NCI-H345 treated with DMSO at 0.1 percent for 48 hours (cell line): ENCODE data around the gene KCNK15.
A peak's percentile ranks its signal among the peaks of the same experiment; 100 is the strongest.

Source experiments
- DNase-seq: peaks from one replicate; lab custom pipeline; 2025; ENCODE audit not compliant: unreplicated experiment; lab: John Stamatoyannopoulos, UW

KCNK15 gene

GRCh38 chr20:44735816-44736169, 9.9 kb upstream of the KCNK15 start:
- no peak for DNase-seq

DNA sequence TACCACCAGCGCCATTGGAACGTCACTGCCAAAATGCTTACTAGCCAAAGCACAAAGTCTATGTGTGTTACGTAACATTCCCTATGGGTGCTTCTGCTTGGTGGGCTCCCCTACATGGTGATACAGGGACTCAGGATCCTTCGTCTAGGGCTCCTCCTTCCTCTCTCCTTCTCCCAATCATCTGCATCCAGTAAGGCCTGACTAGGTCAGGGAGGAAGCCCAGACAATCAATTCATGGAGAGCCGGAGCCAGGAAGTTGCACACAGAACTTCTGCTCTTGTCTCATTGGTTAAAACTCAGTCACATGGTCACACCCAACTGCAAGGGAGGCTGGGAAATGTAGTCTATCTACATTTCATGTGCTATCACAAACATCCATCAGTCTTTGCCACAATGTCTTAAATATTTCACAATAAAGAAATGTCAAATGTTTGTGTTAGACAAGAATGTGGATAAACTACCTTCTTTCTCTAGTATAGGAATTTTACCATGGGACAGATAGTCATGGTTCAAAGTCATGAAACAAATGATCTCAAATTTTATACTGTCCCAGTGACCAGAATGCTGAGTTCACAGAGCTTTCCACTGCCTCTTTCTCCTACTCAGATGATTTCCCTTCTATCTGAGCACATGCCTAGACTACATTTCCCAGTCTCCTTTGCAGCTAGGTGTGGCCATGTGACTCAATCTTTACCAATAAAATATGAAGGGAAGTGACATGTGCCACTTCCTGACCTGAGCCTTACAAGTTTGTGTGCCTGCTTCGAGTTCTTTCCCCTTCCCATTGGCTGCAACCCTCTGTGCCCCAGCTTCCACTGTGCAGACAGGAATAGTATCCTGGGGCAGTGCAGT, 9.3 kb upstream of the KCNK15 start:
- no peak for DNase-seq

- DNase-seq: no peak
Observed at GRCh38 chr20:44737116-44737515, 8.5 kb upstream of the KCNK15 start.

- peak; percentile 66 for DNase-seq
Observed at GRCh38 chr20:44738813-44739477, 6.7 kb upstream of the KCNK15 start.

GRCh38 chr20:44739942-44740341, 5.7 kb upstream of the KCNK15 start:
- DNase-seq: no peak

- DNase-seq: no peak
Observed at GRCh38 chr20:44742304-44743079, 3.2 kb upstream of the KCNK15 start.

- no peak for DNase-seq
Observed at GRCh38 chr20:44743080-44743701, 2.5 kb upstream of the KCNK15 start.

DNA sequence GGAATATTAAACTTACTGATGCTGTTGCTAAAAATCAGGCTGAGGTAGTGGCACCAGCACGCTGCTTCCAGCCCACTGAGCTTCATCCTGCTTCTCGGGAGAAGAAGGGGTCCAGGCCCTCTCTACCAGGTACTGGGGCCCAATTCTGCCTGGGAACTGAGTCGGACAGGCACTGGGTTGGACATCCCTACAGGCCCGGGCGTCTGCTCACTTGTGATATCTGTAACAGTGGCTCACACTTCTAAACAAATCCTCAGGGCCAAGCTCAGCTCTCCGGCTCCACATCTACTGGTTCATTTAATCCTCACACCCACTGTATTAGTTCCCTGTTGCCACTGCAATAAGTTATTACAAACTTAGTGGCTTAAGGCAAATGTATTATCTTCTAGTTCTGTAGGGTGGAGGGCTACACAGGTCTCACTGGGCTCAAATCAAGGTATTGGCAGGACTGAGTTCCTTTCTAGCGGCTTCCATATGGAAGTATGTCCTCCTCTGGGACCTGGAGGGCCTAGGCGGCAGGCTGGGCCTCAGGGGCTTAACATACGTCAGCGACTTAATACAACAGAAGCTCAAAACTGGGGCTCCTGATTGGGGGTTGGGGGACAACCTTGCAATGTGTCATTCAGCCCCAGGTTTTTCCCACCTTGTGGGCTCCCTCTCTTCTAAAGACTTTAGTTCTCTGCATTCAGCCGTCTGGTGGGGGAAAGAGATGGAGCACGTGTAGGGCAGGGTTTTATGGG, 1.6 kb upstream of the KCNK15 start:
- no peak for DNase-seq

DNA sequence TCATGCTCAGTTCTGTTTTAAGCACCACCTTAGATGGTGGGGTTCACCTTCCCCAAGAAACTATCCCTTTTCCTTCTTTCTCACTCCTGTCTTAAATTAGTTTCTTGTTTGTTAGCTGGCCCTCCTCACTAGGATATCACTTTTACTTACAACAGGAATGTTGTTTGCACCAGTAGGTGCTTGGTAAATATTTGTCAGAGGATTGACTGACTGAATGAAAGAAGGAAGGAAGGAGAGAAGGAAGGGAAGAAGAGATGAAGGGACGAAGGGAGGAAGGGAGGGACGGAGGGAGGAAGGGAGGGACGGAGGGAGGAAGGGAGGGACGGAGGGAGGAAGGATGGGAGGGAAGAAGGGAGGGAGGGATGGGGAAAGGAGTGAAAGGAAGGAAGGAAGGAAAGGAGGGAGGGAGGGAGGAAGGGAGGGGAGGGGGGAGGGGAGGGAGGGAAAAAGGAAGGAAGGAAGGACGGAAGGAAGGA, 505 bp upstream of the KCNK15 start:
- no peak for DNase-seq

DNA sequence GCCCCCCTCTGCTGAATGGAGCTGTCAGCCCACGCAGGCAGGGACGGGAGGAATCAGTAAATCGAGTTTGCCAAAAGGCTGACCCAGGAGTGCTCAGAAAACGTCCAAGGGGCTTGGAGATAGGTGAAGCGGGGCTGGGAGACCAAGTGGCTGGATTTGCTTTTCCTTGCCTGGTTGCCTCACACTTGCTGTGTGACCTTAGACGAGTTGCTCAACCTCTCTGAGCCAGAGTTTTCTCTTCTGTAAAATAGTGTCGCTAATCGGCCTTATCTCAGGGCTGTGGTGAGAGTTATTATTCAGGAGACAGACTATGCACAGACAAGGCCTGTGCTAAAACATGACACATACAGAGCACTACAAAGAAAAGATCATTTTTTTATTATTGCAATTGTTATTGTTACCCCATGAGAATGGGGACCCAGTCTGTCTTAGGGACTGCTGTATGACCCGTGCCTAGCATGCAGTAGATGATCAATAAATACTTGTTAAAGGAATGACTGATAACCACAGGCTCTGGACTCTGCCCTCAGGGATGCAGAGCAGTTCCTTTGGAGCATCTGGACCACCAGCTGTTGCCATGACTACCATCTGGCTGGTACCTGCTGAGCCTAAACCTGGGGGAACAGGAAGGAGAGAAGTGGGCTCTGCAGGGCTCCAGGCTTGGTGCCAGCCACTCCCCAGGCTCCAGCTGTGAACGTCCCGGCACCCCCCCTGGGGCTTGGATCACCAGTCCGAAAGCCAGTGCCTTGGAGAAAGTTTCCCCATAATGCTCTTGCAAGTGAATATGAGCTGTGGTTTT, 901 bp downstream of the KCNK15 start:
- peak; percentile 99 for DNase-seq

DNA sequence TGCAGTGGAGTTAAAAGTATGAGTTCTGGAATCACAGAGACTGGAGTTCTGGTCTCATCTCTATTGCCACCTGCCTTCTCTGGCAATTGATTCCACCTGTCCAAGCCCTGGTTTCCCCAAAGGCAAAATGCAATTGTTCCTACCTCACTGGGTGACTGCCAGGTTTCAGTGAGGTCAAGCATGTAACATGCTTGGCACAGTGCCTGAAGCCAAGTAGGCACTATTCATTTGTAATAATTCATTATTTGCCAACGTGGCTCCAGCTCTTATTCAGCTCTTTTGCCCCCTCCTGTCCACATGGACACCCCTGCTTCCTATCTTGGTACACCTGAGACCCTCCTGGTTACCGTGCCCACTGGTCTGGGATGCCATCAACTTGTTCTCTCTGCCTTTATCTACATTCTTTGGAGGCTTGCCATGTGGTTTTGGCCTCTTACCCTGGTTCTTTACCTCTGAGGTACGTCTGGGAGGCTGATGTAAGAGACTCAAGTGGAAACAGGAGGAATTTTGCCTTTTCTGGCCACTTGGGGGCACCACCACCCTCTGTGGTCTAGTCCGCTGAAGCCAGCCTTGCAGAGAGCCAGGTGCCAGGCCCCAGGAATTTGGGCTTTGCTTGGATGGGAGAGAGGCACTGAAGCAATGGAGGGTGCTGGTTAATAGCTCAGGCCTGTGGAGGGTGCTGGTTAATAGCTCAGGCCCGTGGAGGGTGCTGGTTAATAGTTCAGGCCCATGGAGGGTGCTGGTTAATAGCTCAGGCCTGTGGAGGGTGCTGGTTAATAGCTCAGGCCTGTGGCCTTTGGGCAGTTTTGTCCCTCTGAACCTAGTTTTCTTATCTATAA, 1.7 kb downstream of the KCNK15 start:
- DNase-seq: peak; percentile 99

DNA sequence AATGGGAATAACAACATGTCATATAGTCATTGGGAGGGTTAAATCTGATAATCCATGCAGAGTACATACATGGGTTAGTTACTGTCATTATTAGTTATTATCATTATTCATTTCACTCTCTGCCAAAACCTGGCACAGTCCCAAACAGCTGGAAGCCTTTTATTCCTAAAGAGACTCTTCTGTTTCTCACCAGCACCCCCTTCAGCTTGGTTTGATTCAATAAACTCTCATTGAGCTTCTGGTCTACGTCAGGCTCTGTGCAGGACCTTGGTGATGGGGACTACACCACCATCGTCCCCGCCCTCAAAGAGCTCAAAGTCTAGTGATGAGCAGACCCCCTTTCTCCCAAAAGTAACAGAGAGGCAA, 2.3 kb downstream of the KCNK15 start:
- DNase-seq: peak; percentile 27

- DNase-seq: no peak
Observed at GRCh38 chr20:44750081-44750805, 4.6 kb downstream of the KCNK15 start.

DNA sequence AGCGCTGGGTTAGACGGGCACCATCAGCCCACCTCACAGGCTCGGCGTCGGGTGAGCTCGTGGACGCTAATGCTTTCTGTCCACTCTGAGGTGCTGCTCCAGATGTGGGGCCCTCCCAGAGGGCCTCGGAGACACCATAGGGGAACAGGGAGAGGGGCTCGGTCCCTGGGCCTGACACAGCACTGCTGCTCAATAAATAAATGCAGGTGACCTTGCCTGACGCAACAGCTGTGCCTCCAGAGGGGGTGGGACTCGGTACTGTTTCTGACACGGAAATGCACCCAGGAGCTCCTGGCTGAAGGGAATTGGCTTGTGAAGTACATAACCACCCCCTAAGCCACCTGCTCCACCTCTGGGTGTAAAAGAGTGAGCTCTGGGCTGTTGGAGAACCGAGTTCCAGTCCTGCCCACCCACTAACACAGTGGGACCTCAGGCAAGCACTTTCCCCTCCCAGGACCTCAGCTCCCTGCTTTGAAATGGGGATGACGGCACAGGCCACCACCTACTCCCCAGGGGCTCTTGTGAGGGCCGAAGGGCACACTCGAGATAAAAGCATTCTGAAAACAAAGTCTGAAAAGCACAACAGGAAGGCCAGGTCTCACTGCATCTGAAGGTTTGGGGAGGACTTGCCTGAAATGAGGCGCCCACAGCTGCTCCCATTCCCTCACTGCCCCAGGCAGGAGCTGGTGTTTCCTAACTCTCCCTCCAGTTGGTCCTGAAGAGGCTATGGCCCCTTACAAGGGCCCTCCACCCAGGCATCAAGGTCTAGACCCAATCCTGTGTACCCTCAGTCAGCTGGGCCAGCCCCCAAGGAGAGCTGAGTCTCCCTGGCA, 6.7 kb downstream of the KCNK15 start:
- peak; percentile 22 for DNase-seq

DNA sequence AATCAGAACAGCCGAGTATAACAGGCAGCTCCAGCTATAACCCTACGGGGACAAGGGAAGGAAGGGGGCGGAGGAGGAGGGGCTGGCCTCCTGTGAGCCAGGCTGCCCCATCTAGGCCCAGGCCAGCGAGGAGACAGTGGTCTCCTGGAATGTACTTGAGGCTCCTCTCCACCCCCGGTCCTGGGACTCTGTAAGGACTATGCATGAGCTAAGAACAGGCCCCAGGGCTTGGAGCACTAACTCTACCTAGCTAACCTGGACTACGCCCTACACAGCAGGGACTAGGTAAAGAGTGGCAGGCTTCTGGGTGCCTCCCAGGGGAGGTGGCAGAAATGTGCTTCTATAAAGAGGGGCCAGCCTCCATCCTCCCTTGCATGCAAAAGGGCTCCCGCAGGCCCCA, 8.9 kb downstream of the KCNK15 start:
- no peak for DNase-seq

DNA sequence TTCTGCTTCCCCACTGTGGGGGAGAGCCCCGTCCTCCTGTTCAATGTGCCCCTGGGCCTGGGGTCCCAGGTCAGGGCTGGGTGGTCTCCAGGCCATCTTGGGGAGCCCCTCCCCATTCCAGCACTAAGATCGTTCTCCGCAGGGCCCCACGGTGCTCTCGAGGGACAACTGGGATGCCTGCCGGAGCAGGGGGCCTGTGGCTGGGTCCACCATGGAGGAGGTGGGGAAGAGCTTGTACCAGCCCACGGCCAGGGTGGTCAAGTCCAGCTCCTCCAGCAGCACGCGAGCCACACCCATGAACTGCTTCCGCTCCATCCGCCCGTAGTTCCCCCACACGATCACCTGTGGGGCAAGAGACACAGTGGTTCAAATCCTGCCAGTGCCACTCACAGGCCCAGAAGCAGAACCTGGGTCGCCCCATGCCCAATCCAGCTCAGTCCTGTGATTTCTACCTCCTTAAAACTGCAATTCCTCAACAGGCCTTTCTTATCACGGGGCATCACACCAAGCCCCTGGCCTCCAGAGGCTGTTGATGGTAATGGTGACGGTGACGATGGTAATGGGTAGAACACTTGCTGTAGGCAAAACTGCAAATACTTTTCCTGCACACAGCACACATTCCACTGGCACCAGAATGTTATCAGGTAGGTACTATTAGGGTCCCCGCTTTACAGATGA, 10.5 kb downstream of the KCNK15 start:
- DNase-seq: no peak

DNA sequence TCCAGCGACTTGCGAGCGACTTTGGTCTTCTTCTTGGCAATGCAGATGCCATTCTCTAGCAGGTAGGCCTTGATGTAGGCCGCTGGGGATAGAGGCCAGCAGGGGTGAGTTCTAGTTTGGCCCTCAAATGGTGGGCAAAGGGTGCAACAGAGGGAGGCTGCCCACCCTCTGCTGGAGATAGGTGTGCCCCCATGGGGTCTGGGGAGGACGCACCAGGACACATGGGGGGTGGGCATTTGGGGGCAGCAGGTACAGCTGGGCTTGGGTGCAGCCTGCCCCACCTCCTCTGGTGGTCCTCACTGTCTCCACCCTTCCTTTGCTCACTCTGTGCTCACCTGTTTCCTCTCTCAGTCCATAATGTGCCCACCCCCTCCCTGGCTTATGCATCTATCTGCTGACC, 11.3 kb downstream of the KCNK15 start:
- no peak for DNase-seq
